IMR-90 (cell line): ENCODE data around the gene AKR1C2. TPM values are rescaled to one million over a fixed set of nuclear protein-coding genes. Genes with fewer than 3 reads are reported as not detected.
"Not testable (repeated sequence)": the region's sequence is repeated elsewhere in the genome, so short reads cannot be mapped to it uniquely, and the experiment has no call there.

Experiments used
- ATAC-seq: fragments of 200-7000 bp; cut with Tn5 transposase; 2 replicates; pipeline ENCODE4 v1.9.1; 2020; ENCODE audit warnings: low read depth, mild to moderate bottlenecking, moderate library complexity
- BruUV-seq: library from RNA; stranded (reverse); fragments of 400-500 nt; replicated peaks from 2 replicates; lab custom pipeline; 2021; lab: Mats Ljungman, UMichigan
- CTCF ChIA-PET: fragments of 300-600 bp; formaldehyde crosslinking; extraction: SDS; loops from one replicate; lab custom pipeline; 2021; ENCODE audit warnings: antibody characterized with exemption; lab: Yijun Ruan, JAX
- POLR2A ChIA-PET: fragments of 300-600 bp; sonication (Branson Sonifier 250); formaldehyde crosslinking; loops from one replicate; lab custom pipeline; 2022; ENCODE audit warnings: antibody characterized with exemption; ENCODE audit not compliant: unreplicated experiment; lab: Charles Lee
- DNase-seq: peaks from one replicate; pipeline ENCODE4 v3.0.0; 2013
- H2AFZ ChIP-seq: replicated peaks from 2 replicates; pipeline ENCODE3; 2013; ENCODE audit warnings: low read length, mild to moderate bottlenecking; ENCODE audit not compliant: poor library complexity
- H2AK5ac ChIP-seq: 2 replicates; pipeline ENCODE4 v1.6.1; 2013; ENCODE audit warnings: low read depth, low read length, inconsistent platforms
- H2AK9ac ChIP-seq: replicated peaks from 2 replicates; pipeline ENCODE3; 2013; ENCODE audit warnings: mild to moderate bottlenecking, low read depth, low read length, moderate library complexity; ENCODE audit not compliant: poor library complexity
- H2BK120ac ChIP-seq: 2 replicates; pipeline ENCODE4 v1.6.1; 2013; ENCODE audit warnings: low read depth, low read length, inconsistent platforms
- H2BK15ac ChIP-seq: 3 replicates; pipeline ENCODE4 v1.6.1; 2013; ENCODE audit warnings: low read depth, low read length, inconsistent platforms
- H2BK20ac ChIP-seq: 2 replicates; pipeline ENCODE4 v1.6.1; 2013; ENCODE audit warnings: low read depth, mild to moderate bottlenecking, inconsistent platforms, low read length, moderate library complexity
- H2BK5ac ChIP-seq: 2 replicates; pipeline ENCODE4 v1.6.1; 2013; ENCODE audit warnings: mild to moderate bottlenecking, low read depth, low read length, inconsistent platforms; ENCODE audit not compliant: poor library complexity, severe bottlenecking
- H3K14ac ChIP-seq: replicated peaks from 2 replicates; pipeline ENCODE4 v1.6.1; 2013; ENCODE audit warnings: low read depth, low read length, inconsistent platforms
- H3K18ac ChIP-seq: 2 replicates; pipeline ENCODE4 v1.6.1; 2013; ENCODE audit warnings: low read depth, low read length, control low read depth
- H3K23ac ChIP-seq: 2 replicates; pipeline ENCODE4 v1.6.1; 2013; ENCODE audit warnings: low read depth, low read length, inconsistent platforms
- H3K27ac ChIP-seq: 2 replicates; pipeline ENCODE4 v1.5.1; 2013; ENCODE audit warnings: mild to moderate bottlenecking, control low read depth, low read length; ENCODE audit not compliant: insufficient read depth
- H3K27me3 ChIP-seq: 2 replicates; pipeline ENCODE4 v1.6.1; 2013; ENCODE audit warnings: low read length; ENCODE audit not compliant: control insufficient read depth, insufficient read depth
- H3K36me3 ChIP-seq: 2 replicates; pipeline ENCODE4 v1.6.1; 2013; ENCODE audit warnings: low read length, mixed read lengths; ENCODE audit not compliant: control insufficient read depth, insufficient read depth
- H3K4ac ChIP-seq: 2 replicates; pipeline ENCODE4 v1.6.1; 2013; ENCODE audit warnings: low read depth, low read length, inconsistent platforms
- H3K4me1 ChIP-seq: 2 replicates; pipeline ENCODE4 v1.6.1; 2013; ENCODE audit warnings: low read length, mixed read lengths; ENCODE audit not compliant: control insufficient read depth, insufficient read depth
- H3K4me2 ChIP-seq: 2 replicates; pipeline ENCODE4 v1.6.1; 2013; ENCODE audit warnings: low read depth, mild to moderate bottlenecking, control low read depth, low read length, moderate library complexity
- H3K4me3 ChIP-seq: 2 replicates; pipeline ENCODE4 v1.5.1; 2013; ENCODE audit warnings: low read depth, mild to moderate bottlenecking, control low read depth, low read length, moderate library complexity; ENCODE audit not compliant: insufficient read depth
- H3K56ac ChIP-seq: 2 replicates; pipeline ENCODE4 v1.6.1; 2013; ENCODE audit warnings: low read length, inconsistent platforms; ENCODE audit not compliant: insufficient read depth; ENCODE audit errors: extremely low read depth
- H3K79me1 ChIP-seq, 2 experiments: 2 replicates each; pipeline ENCODE4 v1.6.1; 2013; ENCODE audit warnings: low read length in 2 of 2, inconsistent platforms in 1 of 2, low read depth in 1 of 2
- H3K9ac ChIP-seq: 2 replicates; pipeline ENCODE4 v1.6.1; 2013; ENCODE audit warnings: low read depth, low read length, control low read depth
- H3K9me1 ChIP-seq: 2 replicates; pipeline ENCODE4 v1.6.1; 2013; ENCODE audit warnings: low read length, inconsistent platforms; ENCODE audit not compliant: insufficient read depth
- H3K9me3 ChIP-seq: 2 replicates; pipeline ENCODE4 v1.6.1; 2013; ENCODE audit warnings: low read length; ENCODE audit not compliant: control insufficient read depth, insufficient read depth
- H4K20me1 ChIP-seq: 2 replicates; pipeline ENCODE4 v1.6.1; 2013; ENCODE audit warnings: low read length, inconsistent platforms; ENCODE audit not compliant: insufficient read depth
- H4K5ac ChIP-seq: 2 replicates; pipeline ENCODE4 v1.6.1; 2013; ENCODE audit warnings: mild to moderate bottlenecking, low read depth, low read length, control low read depth
- H4K8ac ChIP-seq, 2 experiments: 2 replicates each; pipeline ENCODE4 v1.6.1; 2013; ENCODE audit warnings: low read depth in 2 of 2, low read length in 2 of 2, control low read depth in 1 of 2, inconsistent platforms in 1 of 2
- H4K91ac ChIP-seq: 2 replicates; pipeline ENCODE4 v1.6.1; 2013; ENCODE audit warnings: low read depth, low read length, inconsistent platforms; ENCODE audit not compliant: insufficient read depth
- RAD21 ChIP-seq: IDR thresholded peaks from 2 replicates; pipeline ENCODE4 v1.6.1; 2012; ENCODE audit warnings: low read length, improper control_type of control experiment
- WGBS, 2 experiments: methylation state at CpG; one replicate each; pipeline versions ENCODE4 v1.1.5 to v1.1.7; 2013; ENCODE audit warnings: missing lambda C conversion rate in 2 of 2; ENCODE audit not compliant: insufficient read length in 1 of 2; ENCODE audit errors: extremely low coverage in 2 of 2; 5-methylcytosine and 5-hydroxymethylcytosine counted together
- dilution Hi-C: fragments of 300-500 bp; cut with HindIII; formaldehyde crosslinking; loops from one replicate; pipeline ENCODE4 v1.14.3; 2018; ENCODE audit warnings: low sequenced_read_pairs; ENCODE audit not compliant: unreplicated experiment
- in situ Hi-C: fragments of 300-500 bp; cut with MboI; formaldehyde crosslinking; loops from 3 replicates; pipeline ENCODE4 v1.14.3; 2019; ENCODE audit warnings: low sequenced_read_pairs, inconsistent platforms, mixed read lengths
- intact Hi-C: fragments of 100-400 bp; cut with micrococcal nuclease; formaldehyde crosslinking; loops from 2 replicates; pipeline ENCODE4 v1.10.0; 2022
- polyA plus RNA-seq, 3 experiments: library from polyadenylated mRNA; depleted of rRNA; stranded (reverse); fragments of >200 nt; gene quantifications; 2 replicates each; pipeline ENCODE4 v1.2.3, GENCODE V29; 2012; ENCODE audit warnings: low replicate concordance in 1 of 3
- total RNA-seq: library from RNA; depleted of rRNA; stranded (reverse); fragments of >200 nt; gene quantifications from 2 replicates; pipeline ENCODE4 v1.2.3, GENCODE V29; 2012

AKR1C2 gene
- total and polyA plus RNA-seq, 2 of the 4 experiments (the other 2 are of a cell fraction) = 0.36 to 1.0 TPM

DNA sequence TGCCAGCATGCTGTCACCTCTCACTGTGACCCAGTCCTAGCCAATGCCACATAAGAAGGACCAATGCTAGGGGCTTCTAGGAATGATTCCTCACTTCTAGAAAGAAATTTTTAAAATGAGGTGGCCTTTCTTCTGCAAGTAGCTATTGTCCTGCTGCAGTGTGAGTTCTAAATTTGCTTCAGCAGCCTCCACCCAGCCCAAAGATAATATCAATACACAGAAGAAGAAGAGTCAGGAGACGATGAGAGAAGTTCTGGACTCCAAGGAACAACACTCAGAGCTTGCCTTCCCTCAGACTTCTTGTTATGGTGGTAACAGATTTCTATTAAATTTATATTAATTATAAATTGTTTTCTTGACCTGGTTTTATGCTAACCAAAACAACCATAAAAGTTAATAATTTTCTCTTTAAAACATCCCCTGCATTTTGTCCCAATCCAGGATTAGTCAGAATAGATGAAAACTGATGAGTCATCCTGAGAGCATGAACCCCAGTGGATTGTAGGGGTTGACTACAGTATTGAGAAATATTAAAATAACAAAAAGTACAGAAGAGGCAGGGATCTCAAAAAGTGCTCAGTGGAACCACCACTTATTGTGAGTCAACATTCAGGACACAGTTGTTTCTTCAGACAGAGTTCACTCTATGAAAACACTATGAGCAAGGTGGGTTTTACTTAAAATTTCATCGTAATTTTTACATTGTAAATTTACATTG, 29.6 kb upstream of the AKR1C2 start (continued):
- no peak for TF ChIP-seq RAD21

GRCh38 chr10:5032444-5032843, 28.8 kb upstream of the AKR1C2 start:
- WGBS, 2 experiments = 92% methylated on average over 6 of the region's 22 CpGs; no CpG with 5 or more reads in 1 of the 2 experiments
- H2BK15ac ChIP-seq, H3K4ac ChIP-seq, H3K9me1 ChIP-seq, H3K4me1 ChIP-seq, dilution Hi-C loops, H4K91ac ChIP-seq, H4K5ac ChIP-seq, H2AK5ac ChIP-seq, H3K27ac ChIP-seq, intact Hi-C loops, in situ Hi-C loops, POLR2A ChIA-PET, BruUV-seq, H3K9me3 ChIP-seq, DNase-seq, H4K8ac ChIP-seq, H3K27me3 ChIP-seq, H3K9ac ChIP-seq, H2BK120ac ChIP-seq, H2BK20ac ChIP-seq, H3K4me3 ChIP-seq, H3K56ac ChIP-seq, H3K14ac ChIP-seq, H2AFZ ChIP-seq, H3K18ac ChIP-seq, H3K36me3 ChIP-seq, H3K4me2 ChIP-seq, H2BK5ac ChIP-seq, ATAC-seq, H3K23ac ChIP-seq, H4K20me1 ChIP-seq, H3K79me1 ChIP-seq, H2AK9ac ChIP-seq: not testable (repeated sequence)
- CTCF ChIA-PET = interaction anchor here (0.6 kb wide), 1 partner anchor 55 kb away, joined by 3 read pairs; no protein-coding TSS in a partner anchor

GRCh38 chr10:5031588-5031987, 27.9 kb upstream of the AKR1C2 start:
- H4K5ac ChIP-seq, CTCF ChIA-PET, in situ Hi-C loops, intact Hi-C loops, H3K4me2 ChIP-seq, H3K9me3 ChIP-seq, H3K23ac ChIP-seq, H2BK15ac ChIP-seq, H3K14ac ChIP-seq, H3K36me3 ChIP-seq, H3K4me1 ChIP-seq, H2BK20ac ChIP-seq, H4K8ac ChIP-seq, H2AK5ac ChIP-seq, H2AK9ac ChIP-seq, H3K27ac ChIP-seq, H2BK5ac ChIP-seq, BruUV-seq, H3K56ac ChIP-seq, DNase-seq, H3K9me1 ChIP-seq, H3K79me1 ChIP-seq, H3K9ac ChIP-seq, H3K27me3 ChIP-seq, H4K20me1 ChIP-seq, H2AFZ ChIP-seq, H3K4ac ChIP-seq, H2BK120ac ChIP-seq, H4K91ac ChIP-seq, H3K18ac ChIP-seq, H3K4me3 ChIP-seq, ATAC-seq, dilution Hi-C loops: not testable (repeated sequence)
- WGBS, 2 experiments = 100% methylated on average over 1 of the region's 4 CpGs; no CpG with 5 or more reads in 1 of the 2 experiments
- POLR2A ChIA-PET = interaction anchor here (0.6 kb wide), 1 partner anchor 21 kb away, joined by 16 read pairs; no protein-coding TSS in a partner anchor
